ENCODE results near the gene CEACAM1.

GRCh38 chr19:42531313-42531712 is 3.0 kb upstream of the CEACAM1 start:
- TF ChIP-seq SP1 (CRISPR knock-in tag; conservative IDR thresholded peaks at IDR 0.05): no peak
- TF ChIP-seq CTCF (IDR thresholded peaks at IDR 0.05): no peak
- no peak for TF ChIP-seq FOXP1 (CRISPR knock-in tag; IDR thresholded peaks at IDR 0.05; ENCODE audit: borderline replicate concordance)
- no peak for TF ChIP-seq ATF3 (CRISPR knock-in tag; conservative IDR thresholded peaks at IDR 0.05)
- no peak for TF ChIP-seq PREB (CRISPR knock-in tag; IDR thresholded peaks at IDR 0.05; ENCODE audit: borderline replicate concordance)
- TF ChIP-seq CBFB (CRISPR knock-in tag; IDR thresholded peaks at IDR 0.05; ENCODE audit: low read depth): no peak
- TF ChIP-seq E2F4 (CRISPR knock-in tag; IDR thresholded peaks at IDR 0.05; ENCODE audit: borderline replicate concordance, low read depth): no peak
- no peak for TF ChIP-seq ZNF281 (CRISPR knock-in tag; IDR thresholded peaks at IDR 0.05)
- TF ChIP-seq USF2 (CRISPR knock-in tag; IDR thresholded peaks at IDR 0.05): no peak
- no peak for TF ChIP-seq CDX4 (CRISPR knock-in tag; IDR thresholded peaks at IDR 0.05; ENCODE audit: borderline replicate concordance)
- no peak for TF ChIP-seq MAX (CRISPR knock-in tag; IDR thresholded peaks at IDR 0.05)

Measured in WTC11 (cell line).